Measurements from ENCODE around the gene MSH3.

MSH3 gene

GRCh38 chr5:80618438-80618837, 36.0 kb upstream of the MSH3 start (continued):
- TF ChIP-seq ZNF24 (tag by site-specific recombination; IDR thresholded peaks at IDR 0.05) (no peak), FEZF1 (tag by site-specific recombination; IDR thresholded peaks at IDR 0.05) (no peak), ZNF658 (tag by site-specific recombination; IDR thresholded peaks at IDR 0.05) (no peak), ZNF600 (tag by site-specific recombination; IDR thresholded peaks at IDR 0.05) (no peak)
- TF ChIP-seq, protein P1, sequence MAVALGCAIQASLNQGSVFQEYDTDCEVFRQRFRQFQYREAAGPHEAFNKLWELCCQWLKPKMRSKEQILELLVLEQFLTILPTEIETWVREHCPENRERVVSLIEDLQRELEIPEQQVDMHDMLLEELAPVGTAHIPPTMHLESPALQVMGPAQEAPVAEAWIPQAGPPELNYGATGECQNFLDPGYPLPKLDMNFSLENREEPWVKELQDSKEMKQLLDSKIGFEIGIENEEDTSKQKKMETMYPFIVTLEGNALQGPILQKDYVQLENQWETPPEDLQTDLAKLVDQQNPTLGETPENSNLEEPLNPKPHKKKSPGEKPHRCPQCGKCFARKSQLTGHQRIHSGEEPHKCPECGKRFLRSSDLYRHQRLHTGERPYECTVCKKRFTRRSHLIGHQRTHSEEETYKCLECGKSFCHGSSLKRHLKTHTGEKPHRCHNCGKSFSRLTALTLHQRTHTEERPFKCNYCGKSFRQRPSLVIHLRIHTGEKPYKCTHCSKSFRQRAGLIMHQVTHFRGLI (tag by site-specific recombination; IDR thresholded peaks at IDR 0.05), result no peak

- Histone ChIP-seq H3K36me3 (ENCODE audit: control insufficient read depth in 2 of 2, insufficient read depth in 1 of 2, low read length in 2 of 2) (peaks cover 0 to 7% of the 10 kb centered on the region in 2 experiments; a peak in 1 of 3 replicates), H3K4me3 (ENCODE audit: low read depth, low read length) (no peak overlapping the region), H3K4me1 (ENCODE audit: control insufficient read depth, insufficient read depth, low read length) (no peaks in the 10 kb centered on the region), H3K9me3 (ENCODE audit: control insufficient read depth, insufficient read depth, low read depth, low read length) (no peaks in the 10 kb centered on the region), H3K27ac (ENCODE audit: extremely low read depth, low read depth, low read length) (no peak overlapping the region)
- ChIA-PET POLR2A (no interaction called here), CTCF (no interaction called here)
- TF ChIP-seq ZBTB17 (tag by site-specific recombination; IDR thresholded peaks at IDR 0.05) (peak; percentile 32; the same call in 1 of the 2 replicates), ZNF341 (tag by site-specific recombination; IDR thresholded peaks at IDR 0.05; ENCODE audit: low read depth) (no peak)
These were observed 35.4 kb upstream of the MSH3 start for GRCh38 chr5:80619086-80619485.

DNA sequence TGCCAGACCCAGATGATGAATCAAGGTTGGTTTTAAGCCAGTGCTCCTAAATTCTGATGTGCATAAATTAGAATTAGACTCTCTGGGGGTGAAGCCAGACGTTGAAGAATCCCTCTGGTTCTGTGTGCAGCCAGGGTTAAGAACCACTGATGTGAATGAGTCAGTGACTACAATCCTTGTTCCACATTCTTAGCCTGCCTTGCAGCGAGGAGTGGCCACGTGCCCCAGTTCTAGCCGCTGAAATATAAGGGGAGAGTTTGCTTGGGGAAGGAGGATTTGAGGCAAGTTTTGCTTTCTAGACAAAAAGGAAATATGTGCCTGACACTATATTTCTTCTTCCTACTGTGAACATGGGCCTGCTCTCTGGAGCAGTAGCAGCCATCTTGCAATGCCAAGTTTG, 34.2 kb upstream of the MSH3 start:
- ChIA-PET CTCF (interaction anchor here (0.7 kb wide), 1 partner anchor 1708 kb away, joined by 3 read pairs; no protein-coding TSS in a partner anchor), POLR2A (no interaction called here)
- H3K4me3 ChIP-seq (ENCODE audit: low read depth, low read length), result no peak overlapping the region
- TF ChIP-seq MEIS1 (CRISPR knock-in tag; IDR thresholded peaks at IDR 0.05; ENCODE audit: borderline replicate concordance), result no peak
- no peak for TF ChIP-seq ZBTB7A (tag by site-specific recombination; IDR thresholded peaks at IDR 0.05; ENCODE audit: low read depth)
- no peak for TF ChIP-seq ZNF777 (tag by site-specific recombination; IDR thresholded peaks at IDR 0.05; ENCODE audit: borderline replicate concordance)
- no peak for TF ChIP-seq ZBTB48 (tag by site-specific recombination; IDR thresholded peaks at IDR 0.05)
- no peak for TF ChIP-seq ZNF629 (tag by site-specific recombination; IDR thresholded peaks at IDR 0.05)
- no peak for TF ChIP-seq ZNF501 (tag by site-specific recombination; IDR thresholded peaks at IDR 0.05)
- no peak for TF ChIP-seq OVOL3 (tag by site-specific recombination; IDR thresholded peaks at IDR 0.05)
- TF ChIP-seq ZNF843 (tag by site-specific recombination; IDR thresholded peaks at IDR 0.05), result no peak
- no peak for TF ChIP-seq BCL6B (tag by site-specific recombination; IDR thresholded peaks at IDR 0.05)
- TF ChIP-seq ZNF768 (tag by site-specific recombination; IDR thresholded peaks at IDR 0.05), result no peak
- TF ChIP-seq ZNF610 (tag by site-specific recombination; IDR thresholded peaks at IDR 0.05; ENCODE audit: borderline replicate concordance), result no peak
- TF ChIP-seq, protein P2, sequence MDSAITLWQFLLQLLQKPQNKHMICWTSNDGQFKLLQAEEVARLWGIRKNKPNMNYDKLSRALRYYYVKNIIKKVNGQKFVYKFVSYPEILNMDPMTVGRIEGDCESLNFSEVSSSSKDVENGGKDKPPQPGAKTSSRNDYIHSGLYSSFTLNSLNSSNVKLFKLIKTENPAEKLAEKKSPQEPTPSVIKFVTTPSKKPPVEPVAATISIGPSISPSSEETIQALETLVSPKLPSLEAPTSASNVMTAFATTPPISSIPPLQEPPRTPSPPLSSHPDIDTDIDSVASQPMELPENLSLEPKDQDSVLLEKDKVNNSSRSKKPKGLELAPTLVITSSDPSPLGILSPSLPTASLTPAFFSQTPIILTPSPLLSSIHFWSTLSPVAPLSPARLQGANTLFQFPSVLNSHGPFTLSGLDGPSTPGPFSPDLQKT (IDR thresholded peaks at IDR 0.05; ENCODE audit: borderline replicate concordance, low read depth, low read length), result no peak
- no peak for TF ChIP-seq ZNF266 (tag by site-specific recombination; IDR thresholded peaks at IDR 0.05; ENCODE audit: low read depth)
- TF ChIP-seq ZNF600 (tag by site-specific recombination; IDR thresholded peaks at IDR 0.05), result no peak
- no peak for TF ChIP-seq ZNF175 (tag by site-specific recombination; IDR thresholded peaks at IDR 0.05)
- no peak for TF ChIP-seq ZNF513 (tag by site-specific recombination; IDR thresholded peaks at IDR 0.05)
- TF ChIP-seq, protein P3, sequence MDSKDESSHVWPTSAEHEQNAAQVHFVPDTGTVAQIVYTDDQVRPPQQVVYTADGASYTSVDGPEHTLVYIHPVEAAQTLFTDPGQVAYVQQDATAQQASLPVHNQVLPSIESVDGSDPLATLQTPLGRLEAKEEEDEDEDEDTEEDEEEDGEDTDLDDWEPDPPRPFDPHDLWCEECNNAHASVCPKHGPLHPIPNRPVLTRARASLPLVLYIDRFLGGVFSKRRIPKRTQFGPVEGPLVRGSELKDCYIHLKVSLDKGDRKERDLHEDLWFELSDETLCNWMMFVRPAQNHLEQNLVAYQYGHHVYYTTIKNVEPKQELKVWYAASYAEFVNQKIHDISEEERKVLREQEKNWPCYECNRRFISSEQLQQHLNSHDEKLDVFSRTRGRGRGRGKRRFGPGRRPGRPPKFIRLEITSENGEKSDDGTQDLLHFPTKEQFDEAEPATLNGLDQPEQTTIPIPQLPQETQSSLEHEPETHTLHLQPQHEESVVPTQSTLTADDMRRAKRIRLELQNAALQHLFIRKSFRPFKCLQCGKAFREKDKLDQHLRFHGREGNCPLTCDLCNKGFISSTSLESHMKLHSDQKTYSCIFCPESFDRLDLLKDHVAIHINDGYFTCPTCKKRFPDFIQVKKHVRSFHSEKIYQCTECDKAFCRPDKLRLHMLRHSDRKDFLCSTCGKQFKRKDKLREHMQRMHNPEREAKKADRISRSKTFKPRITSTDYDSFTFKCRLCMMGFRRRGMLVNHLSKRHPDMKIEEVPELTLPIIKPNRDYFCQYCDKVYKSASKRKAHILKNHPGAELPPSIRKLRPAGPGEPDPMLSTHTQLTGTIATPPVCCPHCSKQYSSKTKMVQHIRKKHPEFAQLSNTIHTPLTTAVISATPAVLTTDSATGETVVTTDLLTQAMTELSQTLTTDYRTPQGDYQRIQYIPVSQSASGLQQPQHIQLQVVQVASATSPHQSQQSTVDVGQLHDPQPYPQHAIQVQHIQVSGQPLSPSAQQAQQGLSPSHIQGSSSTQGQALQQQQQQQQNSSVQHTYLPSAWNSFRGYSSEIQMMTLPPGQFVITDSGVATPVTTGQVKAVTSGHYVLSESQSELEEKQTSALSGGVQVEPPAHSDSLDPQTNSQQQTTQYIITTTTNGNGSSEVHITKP (tag by site-specific recombination; IDR thresholded peaks at IDR 0.05), result no peak
- TF ChIP-seq ZNF10 (tag by site-specific recombination; IDR thresholded peaks at IDR 0.05), result no peak
- no peak for TF ChIP-seq ZNF2 (tag by site-specific recombination; IDR thresholded peaks at IDR 0.05)
- no peak overlapping the region for H3K27ac ChIP-seq (ENCODE audit: extremely low read depth, low read depth, low read length)
- no peaks in the 10 kb centered on the region for H3K9me3 ChIP-seq (ENCODE audit: control insufficient read depth, insufficient read depth, low read depth, low read length)
- peaks cover 0 to 7% of the 10 kb centered on the region in 2 experiments; a peak in 1 of 3 replicates for H3K36me3 ChIP-seq (ENCODE audit: control insufficient read depth in 2 of 2, insufficient read depth in 1 of 2, low read length in 2 of 2)
- H3K4me1 ChIP-seq (ENCODE audit: control insufficient read depth, insufficient read depth, low read length), result no peaks in the 10 kb centered on the region

Measured in HEK293 (cell line).